Adrenal gland (tissue), 12 donors: ENCODE results near the gene CCDC116. TPM values are rescaled to one million over a fixed set of nuclear protein-coding genes. Genes with fewer than 3 reads are reported as not detected.

Experiments used
- DNase-seq, 7 donors: peaks; one replicate each; pipeline ENCODE4 v3.0.0-alpha.2; 2019 to 2020
- H3K27ac ChIP-seq, 5 donors: fragments of 200-600 bp; sonication (generic) in 4 of 5; 1 replicate in 3 of 5; 2 replicates in 2 of 5; pipeline versions ENCODE4 v1.5.1 to v1.8.0; 2016 to 2020; ENCODE audit warnings: mild to moderate bottlenecking in 1 of 5
- H3K27me3 ChIP-seq: fragments of 200-600 bp; 2 replicates; pipeline ENCODE4 v1.8.0; 2021
- H3K36me3 ChIP-seq, 2 donors: fragments of 200-600 bp; replicated peaks in 1 of 2; 1 replicate in 1 of 2; 2 replicates in 1 of 2; pipeline versions ENCODE4 v1.5.1 to v1.8.0; 2018 to 2022
- H3K4me1 ChIP-seq, 2 donors: fragments of 200-600 bp; replicated peaks in 1 of 2; 1 replicate in 1 of 2; 2 replicates in 1 of 2; pipeline versions ENCODE4 v1.5.1 to v1.8.0; 2018 to 2021
- H3K4me3 ChIP-seq, 4 donors: fragments of 200-600 bp; sonication (generic) in 3 of 4; one replicate each; pipeline ENCODE4 v1.5.1; 2016 to 2018
- H3K9me3 ChIP-seq, 3 donors: fragments of 200-600 bp; sonication (generic) in 1 of 3; replicated peaks in 1 of 3; 1 replicate in 2 of 3; 2 replicates in 1 of 3; pipeline versions ENCODE4 v1.5.1 to v1.8.0; 2016 to 2021
- POLR2A ChIP-seq, 2 donors: fragments of 450-650 bp; IDR thresholded peaks; one replicate each; pipeline ENCODE4 v1.6.1; 2017; ENCODE audit warnings: antibody characterized with exemption in 2 of 2, mild to moderate bottlenecking in 2 of 2, moderate library complexity in 1 of 2
- WGBS, 4 donors: extraction: QIAGEN DNeasy Blood & Tissue Kit in 2 of 4; methylation state at CpG; one replicate each; pipeline versions ENCODE4 v1.1.5 to v1.1.7; 2013 to 2017; 5-methylcytosine and 5-hydroxymethylcytosine counted together
- intact Hi-C, 2 donors: fragments of 100-400 bp; cut with DNase I; formaldehyde crosslinking; loops; one replicate each; pipeline versions ENCODE4 v1.14.1 to v1.15.0; 2022 to 2023
- polyA plus RNA-seq, 3 donors: library from polyadenylated mRNA; stranded (reverse); fragments of 200-250 nt in 2 of 3; fragments of 350-450 nt in 1 of 3; fragmentation: Illumina TruSeq in 1 of 3; extraction: RNeasy Lipid Tissue Mini Kit (QIAGEN cat#74804) in 1 of 3; gene quantifications; one replicate each; pipeline ENCODE4 v1.2.3, GENCODE V29; 2013 to 2014
- total RNA-seq, 9 donors: library from RNA; depleted of rRNA in 4 of 9; stranded (reverse); fragments of >200 nt in 4 of 9; fragments of 120-200 nt in 1 of 9; fragmentation: NEBNext Ultra II Directional in 1 of 9; extraction: Animal tissue kit (Norgen Biotek cat#: 25700) in 1 of 9; gene quantifications; one replicate each; pipeline versions ENCODE4 v1.1.0 to v1.2.4, GENCODE V29; 2013 to 2023
- TF ChIP-seq, protein P1 (sequence below), 6 experiments: fragments of 450-650 bp in 4 of 6; fragments of 200-600 bp in 2 of 6; sonication (generic) in 1 of 6; IDR thresholded peaks; 1 replicate in 5 of 6; 2 replicates in 1 of 6; pipeline versions ENCODE4 v1.5.1 to v1.8.0; 2016 to 2021; ENCODE audit warnings: antibody characterized with exemption in 6 of 6, mild to moderate bottlenecking in 2 of 6, moderate library complexity in 1 of 6
- donor health status: healthy with polysubstance abuse.
- donor health status: Bipolar disorder and iron deficiency.
- donor health status: DM: yes; HTN: yes; CAD: no.
- donor health status: DM: no; HTN: no; CAD: no.
- donor health status: DM: no; HTN: no; CAD: no.
- donor health status: DM: yes; HTN: yes; CAD: no.

CCDC116 gene
- total and polyA plus RNA-seq, 12 donors, result 0.19 to 1.9 (median 0.35) TPM; not detected in 3

DNA sequence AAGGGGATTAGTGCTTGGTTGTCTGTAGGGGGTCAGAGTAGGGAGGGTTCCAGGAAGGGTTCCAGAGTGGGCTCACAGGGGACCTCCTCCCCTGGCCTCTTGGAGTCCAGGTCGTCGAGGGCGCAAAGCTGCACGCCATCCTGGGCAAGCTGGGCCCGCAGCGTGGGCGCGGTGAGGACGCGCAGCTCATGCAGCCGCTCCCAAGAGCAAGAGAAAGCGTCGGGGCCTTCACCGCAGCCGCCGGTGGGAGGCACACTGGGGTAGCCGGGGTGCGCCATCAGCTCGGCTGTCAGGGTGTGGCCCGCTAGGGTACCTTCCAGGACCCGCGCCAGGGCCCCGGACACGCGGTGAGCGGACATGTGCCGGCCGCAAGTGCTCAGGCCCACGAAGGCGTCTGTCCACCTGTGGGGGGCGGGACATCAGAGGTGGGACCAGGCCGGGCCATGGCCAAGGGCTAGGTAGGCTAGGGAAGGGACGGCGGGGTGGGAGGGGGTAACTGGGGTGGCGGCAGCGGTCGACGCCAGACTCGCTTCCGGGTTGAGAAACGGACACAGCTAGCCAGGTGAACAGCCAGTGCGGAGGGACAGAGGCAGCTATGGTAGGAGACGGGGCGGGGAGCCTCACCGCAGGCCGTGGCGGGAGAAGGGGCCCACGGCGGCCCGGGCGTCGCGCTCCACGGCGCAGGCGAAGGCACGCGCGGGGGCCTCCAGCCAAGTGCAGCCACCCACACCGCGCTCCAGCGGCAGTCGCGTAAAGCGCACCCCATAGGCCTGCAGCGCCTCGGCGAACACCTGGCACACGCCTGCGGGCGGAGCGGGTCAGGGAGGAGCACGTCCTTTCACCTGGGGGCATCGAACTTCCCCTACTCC, 3.9 kb upstream of the CCDC116 start:
- TF ChIP-seq, protein P1, sequence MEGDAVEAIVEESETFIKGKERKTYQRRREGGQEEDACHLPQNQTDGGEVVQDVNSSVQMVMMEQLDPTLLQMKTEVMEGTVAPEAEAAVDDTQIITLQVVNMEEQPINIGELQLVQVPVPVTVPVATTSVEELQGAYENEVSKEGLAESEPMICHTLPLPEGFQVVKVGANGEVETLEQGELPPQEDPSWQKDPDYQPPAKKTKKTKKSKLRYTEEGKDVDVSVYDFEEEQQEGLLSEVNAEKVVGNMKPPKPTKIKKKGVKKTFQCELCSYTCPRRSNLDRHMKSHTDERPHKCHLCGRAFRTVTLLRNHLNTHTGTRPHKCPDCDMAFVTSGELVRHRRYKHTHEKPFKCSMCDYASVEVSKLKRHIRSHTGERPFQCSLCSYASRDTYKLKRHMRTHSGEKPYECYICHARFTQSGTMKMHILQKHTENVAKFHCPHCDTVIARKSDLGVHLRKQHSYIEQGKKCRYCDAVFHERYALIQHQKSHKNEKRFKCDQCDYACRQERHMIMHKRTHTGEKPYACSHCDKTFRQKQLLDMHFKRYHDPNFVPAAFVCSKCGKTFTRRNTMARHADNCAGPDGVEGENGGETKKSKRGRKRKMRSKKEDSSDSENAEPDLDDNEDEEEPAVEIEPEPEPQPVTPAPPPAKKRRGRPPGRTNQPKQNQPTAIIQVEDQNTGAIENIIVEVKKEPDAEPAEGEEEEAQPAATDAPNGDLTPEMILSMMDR (IDR thresholded peaks at IDR 0.05), result no peak
- no peak for TF ChIP-seq POLR2A (IDR thresholded peaks at IDR 0.05)
- peaks cover 6 to 12% of the 10 kb centered on the region in 2 donors for H3K4me1 ChIP-seq
- DNase-seq, result peak in 1 of 7 donors; percentile 33
- H3K27ac ChIP-seq, result no peak overlapping the region
- intact Hi-C loops, result loop anchor here in 1 of 2 donors (5.0 kb wide), 1 partner anchor 51 kb away; no protein-coding TSS in a partner anchor
- H3K27me3 ChIP-seq, result no peaks in the 10 kb centered on the region
- H3K9me3 ChIP-seq, result no peaks in the 10 kb centered on the region
- peak overlapping the region in 2 of 4 donors; percentile 52 to 69 for H3K4me3 ChIP-seq
- H3K36me3 ChIP-seq, result no peaks in the 10 kb centered on the region
- 61 to 91% (median 67%) methylated on average over 17 to 74 of the region's 74 CpGs for WGBS, 4 donors

DNA sequence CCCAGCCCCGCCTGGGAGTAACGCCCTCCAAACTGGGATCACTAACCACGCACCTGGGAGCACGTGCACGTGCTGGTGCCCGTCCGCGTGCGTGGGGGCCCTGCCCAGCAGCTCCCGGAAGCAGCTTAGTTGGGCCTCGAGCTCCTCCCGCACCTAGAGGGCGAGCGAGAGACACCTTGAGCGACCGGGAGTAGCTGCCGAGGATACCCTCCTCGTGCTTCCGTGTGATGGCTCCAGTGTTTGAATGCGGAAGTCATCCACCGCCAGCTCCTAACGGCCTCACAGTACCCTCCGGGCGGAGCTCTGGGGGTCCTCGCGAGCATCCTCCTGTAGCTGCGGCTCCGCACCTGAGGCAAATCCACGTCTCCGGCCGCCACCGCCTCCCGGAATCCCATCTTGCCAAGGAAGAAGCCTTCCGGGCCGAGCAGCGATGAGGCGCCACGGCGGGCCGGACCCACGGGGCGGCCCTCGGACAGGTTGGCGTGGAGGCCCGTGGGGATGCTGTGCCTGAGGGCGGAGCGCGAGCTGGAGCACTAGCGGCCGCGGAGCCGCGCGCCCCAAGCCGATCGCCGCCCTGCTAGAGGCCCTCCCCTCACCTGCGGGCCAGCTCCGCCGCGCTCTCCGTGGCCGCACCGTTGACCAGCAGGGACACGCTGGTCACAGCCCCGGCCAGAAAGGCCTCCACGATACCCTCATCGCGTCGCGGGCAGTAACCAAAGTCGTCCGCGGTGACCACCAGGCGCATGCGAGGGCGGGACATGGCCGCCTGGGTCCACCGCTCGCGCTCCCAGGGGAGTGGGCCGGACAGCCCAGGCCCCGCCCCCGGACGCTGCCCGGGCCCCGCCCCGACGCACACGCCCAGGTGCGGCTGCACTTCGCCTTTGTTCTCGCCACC, 3.1 kb upstream of the CCDC116 start, which contains the start of gene YDJC:
TSS of gene YDJC (minus strand) at position 768 of the 895 bp plus-strand sequence. CDS start at position 760, 8 bp downstream.
- Histone ChIP-seq H3K4me1 (peaks cover 6 to 12% of the 10 kb centered on the region in 2 donors), H3K36me3 (no peaks in the 10 kb centered on the region), H3K27me3 (no peaks in the 10 kb centered on the region), H3K9me3 (no peaks in the 10 kb centered on the region), H3K27ac (peak within 1 kb of the TSS in 3 of 5 donors; percentile 28 to 81 (median 56)), H3K4me3 (peak within 1 kb of the TSS; percentile 48 to 69 (median 50))
- intact Hi-C loops, result loop anchor here in 1 of 2 donors (5.0 kb wide), 1 partner anchor 52 kb away; no protein-coding TSS in a partner anchor
- DNase-seq, result peak; percentile 81 to 95 (median 92)
- WGBS, 4 donors, result 0 to 1% (median 0%) methylated on average over 15 to 93 of the region's 93 CpGs
- peak; percentile 51 for TF ChIP-seq POLR2A (IDR thresholded peaks at IDR 0.05)
- TF ChIP-seq, protein P1 (IDR thresholded peaks at IDR 0.05), result peak in 5 of 6 experiments; percentile 18 to 92 (median 37)

DNA sequence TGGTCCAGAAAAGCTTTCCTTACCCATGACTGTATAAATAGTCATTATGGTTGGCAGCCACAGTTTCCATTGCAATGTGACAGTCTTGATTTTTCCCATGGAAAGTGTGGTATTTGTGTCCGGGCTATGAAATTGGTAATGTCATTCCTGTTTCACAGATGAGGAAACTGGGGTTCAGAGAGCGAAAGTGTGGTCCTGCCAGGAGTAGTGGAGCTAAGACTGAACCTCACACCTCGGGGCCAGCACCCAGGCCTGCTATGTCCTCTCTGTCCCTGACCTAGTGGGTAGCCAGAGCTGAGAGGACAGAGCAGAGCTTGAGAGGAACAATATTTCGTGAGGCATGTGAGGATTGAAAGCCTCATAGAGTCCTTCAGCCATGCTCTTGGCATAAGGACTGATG, 1.5 kb upstream of the CCDC116 start:
- H3K36me3 ChIP-seq, result no peaks in the 10 kb centered on the region
- DNase-seq, result no peak
- WGBS, 4 donors, result 80 to 89% (median 86%) methylated on average over 4 of the region's 4 CpGs
- H3K27ac ChIP-seq, result no peak overlapping the region
- no peak for TF ChIP-seq POLR2A (IDR thresholded peaks at IDR 0.05)
- TF ChIP-seq, protein P1 (IDR thresholded peaks at IDR 0.05), result no peak
- no peak overlapping the region for H3K4me3 ChIP-seq
- no peaks in the 10 kb centered on the region for H3K9me3 ChIP-seq
- intact Hi-C loops, result no loop called here
- H3K27me3 ChIP-seq, result no peaks in the 10 kb centered on the region
- H3K4me1 ChIP-seq, result peaks cover 6 to 12% of the 10 kb centered on the region in 2 donors

DNA sequence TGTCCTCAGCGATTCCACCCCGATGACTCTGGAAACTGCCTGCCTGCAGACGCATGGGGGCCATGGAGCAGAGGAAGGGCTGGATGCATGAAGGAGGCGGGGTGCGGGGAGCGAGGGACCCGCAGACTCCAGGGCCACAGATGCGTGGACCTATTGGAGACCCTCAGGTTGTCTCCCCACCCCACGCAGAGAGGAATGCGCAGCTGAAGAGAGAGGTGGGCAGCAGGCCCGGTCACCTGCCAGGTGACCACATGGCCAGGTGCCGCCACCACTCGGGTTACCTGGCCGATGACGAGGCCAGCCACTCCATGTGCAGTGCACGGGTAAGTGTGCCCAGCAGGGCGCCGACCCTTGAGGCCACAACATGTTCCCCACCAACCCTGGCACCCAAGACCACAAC, 371 bp downstream of the CCDC116 start:
- no peak for DNase-seq
- Histone ChIP-seq H3K36me3 (no peaks in the 10 kb centered on the region), H3K27ac (no peak overlapping the region), H3K4me1 (peaks cover 6 to 12% of the 10 kb centered on the region in 2 donors), H3K4me3 (no peak overlapping the region), H3K9me3 (no peaks in the 10 kb centered on the region), H3K27me3 (no peaks in the 10 kb centered on the region)
- intact Hi-C loops, result no loop called here
- TF ChIP-seq, protein P1 (IDR thresholded peaks at IDR 0.05), result no peak
- TF ChIP-seq POLR2A (IDR thresholded peaks at IDR 0.05), result no peak
- WGBS, 4 donors, result 92 to 96% (median 93%) methylated on average over 10 to 18 of the region's 18 CpGs
